WTC11 (cell line): Measurements from ENCODE around the gene COL12A1. TPM values are rescaled to one million over a fixed set of nuclear protein-coding genes. Genes with fewer than 3 reads are reported as not detected.

Experiments used
- ATAC-seq: fragments of 200-7000 bp; cut with Tn5 transposase; 2 replicates; pipeline ENCODE4 v1.10.0; 2021; ENCODE audit warnings: mild to moderate bottlenecking, moderate library complexity
- CTCF ChIA-PET: fragments of 300-600 bp; sonication (Branson Sonifier 250); formaldehyde crosslinking; loops from one replicate; lab custom pipeline; 2021; ENCODE audit warnings: antibody characterized with exemption; lab: Charles Lee
- POLR2A ChIA-PET: fragments of 350-600 bp; sonication (Branson Sonifier 250); formaldehyde crosslinking; loops from one replicate; lab custom pipeline; 2021; ENCODE audit warnings: antibody characterized with exemption; lab: Charles Lee
- DNase-seq: peaks from one replicate; pipeline ENCODE4 v3.0.0; 2021; ENCODE audit warnings: low spot score
- H3K27ac Mint-ChIP-seq: 2 replicates; pipeline ENCODE4 v1.8.0; 2021; ENCODE audit warnings: mixed read lengths
- H3K27me3 Mint-ChIP-seq: 2 replicates; pipeline ENCODE4 v1.8.0; 2021; ENCODE audit warnings: low read depth, mild to moderate bottlenecking, moderate library complexity, mixed read lengths
- H3K36me3 Mint-ChIP-seq: 2 replicates; pipeline ENCODE4 v1.8.0; 2021; ENCODE audit warnings: mixed read lengths
- H3K4me1 Mint-ChIP-seq: 2 replicates; pipeline ENCODE4 v1.8.0; 2022; ENCODE audit warnings: mixed read lengths
- H3K4me3 Mint-ChIP-seq: 2 replicates; pipeline ENCODE4 v1.8.0; 2021; ENCODE audit warnings: mild to moderate bottlenecking, moderate library complexity, mixed read lengths
- H3K9me3 Mint-ChIP-seq: 2 replicates; pipeline ENCODE4 v1.8.0; 2021; ENCODE audit warnings: mixed read lengths
- CREB1 ChIP-seq: sonication (generic); formaldehyde crosslinking; IDR thresholded peaks from 2 replicates; pipeline ENCODE4 v1.8.0; 2023; ENCODE audit warnings: mild to moderate bottlenecking, missing genetic modification reagents
- ESRRA ChIP-seq: sonication (generic); formaldehyde crosslinking; IDR thresholded peaks from 2 replicates; pipeline ENCODE4 v1.8.1; 2022; ENCODE audit warnings: mild to moderate bottlenecking, missing genetic modification reagents, borderline replicate concordance
- FOXJ3 ChIP-seq: sonication (generic); formaldehyde crosslinking; IDR thresholded peaks from 2 replicates; pipeline ENCODE4 v1.9.0; 2021; ENCODE audit warnings: missing genetic modification reagents, mild to moderate bottlenecking, borderline replicate concordance
- FOXK1 ChIP-seq: sonication (generic); formaldehyde crosslinking; IDR thresholded peaks from 2 replicates; pipeline ENCODE4 v1.8.0; 2022; ENCODE audit warnings: mild to moderate bottlenecking, moderate library complexity, missing genetic modification reagents
- NFE2L1 ChIP-seq: sonication (generic); formaldehyde crosslinking; IDR thresholded peaks from 2 replicates; pipeline ENCODE4 v1.8.1; 2023; ENCODE audit warnings: missing genetic modification reagents
- SP1 ChIP-seq: sonication (generic); formaldehyde crosslinking; conservative IDR thresholded peaks from 2 replicates; pipeline ENCODE4 v1.8.1; 2022; ENCODE audit warnings: missing genetic modification reagents
- ZBTB21 ChIP-seq: sonication (generic); formaldehyde crosslinking; IDR thresholded peaks from 2 replicates; pipeline ENCODE4 v1.8.1; 2023; ENCODE audit warnings: mild to moderate bottlenecking, missing genetic modification reagents, borderline replicate concordance
- ZNF396 ChIP-seq: fragments of 250-450 bp; sonication (Bioruptor Pico); IDR thresholded peaks from 2 replicates; pipeline ENCODE4 v1.8.0; 2021; ENCODE audit warnings: mild to moderate bottlenecking, moderate library complexity, borderline replicate concordance
- total RNA-seq: library from RNA; stranded (reverse); gene quantifications from 3 replicates; pipeline ENCODE4 v1.2.3, GENCODE V29; 2021
- TF ChIP-seq, protein P1 (sequence below): fragments of 250-450 bp; sonication (Bioruptor Pico); IDR thresholded peaks from 2 replicates; pipeline ENCODE4 v1.9.0; 2021; ENCODE audit warnings: mild to moderate bottlenecking
- TF ChIP-seq, protein P2 (sequence below): sonication (generic); formaldehyde crosslinking; IDR thresholded peaks from 2 replicates; pipeline ENCODE4 v1.8.0; 2023; ENCODE audit warnings: missing genetic modification reagents
- TF ChIP-seq, protein P3 (sequence below): sonication (generic); formaldehyde crosslinking; IDR thresholded peaks from 2 replicates; pipeline ENCODE4 v1.8.1; 2023; ENCODE audit warnings: mild to moderate bottlenecking, missing genetic modification reagents
- TF ChIP-seq, protein P4 (sequence below): sonication (generic); formaldehyde crosslinking; IDR thresholded peaks from 2 replicates; pipeline ENCODE4 v1.8.0; 2023; ENCODE audit warnings: mild to moderate bottlenecking, missing genetic modification reagents
- TF ChIP-seq, protein P5 (sequence below): fragments of 200-600 bp; IDR thresholded peaks from 2 replicates; pipeline ENCODE4 v1.8.0; 2022; ENCODE audit warnings: antibody characterized with exemption
- TF ChIP-seq, protein P6 (sequence below): sonication (generic); formaldehyde crosslinking; IDR thresholded peaks from 2 replicates; pipeline ENCODE4 v1.8.1; 2023; ENCODE audit warnings: mild to moderate bottlenecking, missing genetic modification reagents, moderate library complexity
- TF ChIP-seq, protein P7 (sequence below): fragments of 250-450 bp; sonication (Bioruptor Pico); IDR thresholded peaks from 2 replicates; pipeline ENCODE4 v1.9.0; 2021; ENCODE audit warnings: mild to moderate bottlenecking, borderline replicate concordance

The COL12A1 gene
- total RNA-seq, 1 experiment from 2014 or later, result 1.1 TPM

DNA sequence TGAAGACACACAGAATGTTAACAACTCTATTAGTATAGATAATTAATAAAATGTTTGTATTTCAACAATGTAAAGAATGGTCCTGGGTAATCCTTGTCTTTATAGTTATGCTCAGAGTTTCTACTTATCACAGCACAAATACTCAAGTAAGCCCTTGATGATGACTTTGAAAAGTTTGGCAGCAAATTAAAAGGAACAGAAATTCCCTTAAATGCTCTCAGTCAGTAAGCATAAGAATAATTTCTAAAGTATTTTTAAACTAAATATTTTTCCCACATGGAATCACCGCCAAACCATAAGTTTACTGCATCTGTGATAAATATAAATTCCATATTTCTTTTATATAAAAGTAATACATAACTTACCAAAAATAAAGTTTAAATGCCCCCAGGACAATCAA is 96.1 kb downstream of the COL12A1 start:
- Mint-ChIP-seq H3K9me3 (no peaks in the 10 kb centered on the region), H3K36me3 (no peaks in the 10 kb centered on the region), H3K4me1 (no peaks in the 10 kb centered on the region), H3K4me3 (no peak overlapping the region), H3K27me3 (no peaks in the 10 kb centered on the region), H3K27ac (no peak overlapping the region)
- ATAC-seq, result no peak
- no peak for DNase-seq
- POLR2A ChIA-PET, result no interaction called here
- CTCF ChIA-PET, result no interaction called here
- TF ChIP-seq SP1 (no peak), ZNF396 (no peak), FOXK1 (CRISPR knock-in tag) (no peak), ZBTB21 (no peak), ESRRA (CRISPR knock-in tag) (no peak), FOXJ3 (CRISPR knock-in tag) (no peak), NFE2L1 (CRISPR knock-in tag) (no peak), CREB1 (CRISPR knock-in tag) (no peak)
- TF ChIP-seq, protein P1, sequence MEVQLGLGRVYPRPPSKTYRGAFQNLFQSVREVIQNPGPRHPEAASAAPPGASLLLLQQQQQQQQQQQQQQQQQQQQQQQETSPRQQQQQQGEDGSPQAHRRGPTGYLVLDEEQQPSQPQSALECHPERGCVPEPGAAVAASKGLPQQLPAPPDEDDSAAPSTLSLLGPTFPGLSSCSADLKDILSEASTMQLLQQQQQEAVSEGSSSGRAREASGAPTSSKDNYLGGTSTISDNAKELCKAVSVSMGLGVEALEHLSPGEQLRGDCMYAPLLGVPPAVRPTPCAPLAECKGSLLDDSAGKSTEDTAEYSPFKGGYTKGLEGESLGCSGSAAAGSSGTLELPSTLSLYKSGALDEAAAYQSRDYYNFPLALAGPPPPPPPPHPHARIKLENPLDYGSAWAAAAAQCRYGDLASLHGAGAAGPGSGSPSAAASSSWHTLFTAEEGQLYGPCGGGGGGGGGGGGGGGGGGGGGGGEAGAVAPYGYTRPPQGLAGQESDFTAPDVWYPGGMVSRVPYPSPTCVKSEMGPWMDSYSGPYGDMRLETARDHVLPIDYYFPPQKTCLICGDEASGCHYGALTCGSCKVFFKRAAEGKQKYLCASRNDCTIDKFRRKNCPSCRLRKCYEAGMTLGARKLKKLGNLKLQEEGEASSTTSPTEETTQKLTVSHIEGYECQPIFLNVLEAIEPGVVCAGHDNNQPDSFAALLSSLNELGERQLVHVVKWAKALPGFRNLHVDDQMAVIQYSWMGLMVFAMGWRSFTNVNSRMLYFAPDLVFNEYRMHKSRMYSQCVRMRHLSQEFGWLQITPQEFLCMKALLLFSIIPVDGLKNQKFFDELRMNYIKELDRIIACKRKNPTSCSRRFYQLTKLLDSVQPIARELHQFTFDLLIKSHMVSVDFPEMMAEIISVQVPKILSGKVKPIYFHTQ (CRISPR knock-in tag), result no peak
- TF ChIP-seq, protein P2, sequence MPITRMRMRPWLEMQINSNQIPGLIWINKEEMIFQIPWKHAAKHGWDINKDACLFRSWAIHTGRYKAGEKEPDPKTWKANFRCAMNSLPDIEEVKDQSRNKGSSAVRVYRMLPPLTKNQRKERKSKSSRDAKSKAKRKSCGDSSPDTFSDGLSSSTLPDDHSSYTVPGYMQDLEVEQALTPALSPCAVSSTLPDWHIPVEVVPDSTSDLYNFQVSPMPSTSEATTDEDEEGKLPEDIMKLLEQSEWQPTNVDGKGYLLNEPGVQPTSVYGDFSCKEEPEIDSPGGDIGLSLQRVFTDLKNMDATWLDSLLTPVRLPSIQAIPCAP (CRISPR knock-in tag), result no peak
- TF ChIP-seq, protein P3, sequence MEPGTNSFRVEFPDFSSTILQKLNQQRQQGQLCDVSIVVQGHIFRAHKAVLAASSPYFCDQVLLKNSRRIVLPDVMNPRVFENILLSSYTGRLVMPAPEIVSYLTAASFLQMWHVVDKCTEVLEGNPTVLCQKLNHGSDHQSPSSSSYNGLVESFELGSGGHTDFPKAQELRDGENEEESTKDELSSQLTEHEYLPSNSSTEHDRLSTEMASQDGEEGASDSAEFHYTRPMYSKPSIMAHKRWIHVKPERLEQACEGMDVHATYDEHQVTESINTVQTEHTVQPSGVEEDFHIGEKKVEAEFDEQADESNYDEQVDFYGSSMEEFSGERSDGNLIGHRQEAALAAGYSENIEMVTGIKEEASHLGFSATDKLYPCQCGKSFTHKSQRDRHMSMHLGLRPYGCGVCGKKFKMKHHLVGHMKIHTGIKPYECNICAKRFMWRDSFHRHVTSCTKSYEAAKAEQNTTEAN (CRISPR knock-in tag), result no peak
- TF ChIP-seq, protein P4, sequence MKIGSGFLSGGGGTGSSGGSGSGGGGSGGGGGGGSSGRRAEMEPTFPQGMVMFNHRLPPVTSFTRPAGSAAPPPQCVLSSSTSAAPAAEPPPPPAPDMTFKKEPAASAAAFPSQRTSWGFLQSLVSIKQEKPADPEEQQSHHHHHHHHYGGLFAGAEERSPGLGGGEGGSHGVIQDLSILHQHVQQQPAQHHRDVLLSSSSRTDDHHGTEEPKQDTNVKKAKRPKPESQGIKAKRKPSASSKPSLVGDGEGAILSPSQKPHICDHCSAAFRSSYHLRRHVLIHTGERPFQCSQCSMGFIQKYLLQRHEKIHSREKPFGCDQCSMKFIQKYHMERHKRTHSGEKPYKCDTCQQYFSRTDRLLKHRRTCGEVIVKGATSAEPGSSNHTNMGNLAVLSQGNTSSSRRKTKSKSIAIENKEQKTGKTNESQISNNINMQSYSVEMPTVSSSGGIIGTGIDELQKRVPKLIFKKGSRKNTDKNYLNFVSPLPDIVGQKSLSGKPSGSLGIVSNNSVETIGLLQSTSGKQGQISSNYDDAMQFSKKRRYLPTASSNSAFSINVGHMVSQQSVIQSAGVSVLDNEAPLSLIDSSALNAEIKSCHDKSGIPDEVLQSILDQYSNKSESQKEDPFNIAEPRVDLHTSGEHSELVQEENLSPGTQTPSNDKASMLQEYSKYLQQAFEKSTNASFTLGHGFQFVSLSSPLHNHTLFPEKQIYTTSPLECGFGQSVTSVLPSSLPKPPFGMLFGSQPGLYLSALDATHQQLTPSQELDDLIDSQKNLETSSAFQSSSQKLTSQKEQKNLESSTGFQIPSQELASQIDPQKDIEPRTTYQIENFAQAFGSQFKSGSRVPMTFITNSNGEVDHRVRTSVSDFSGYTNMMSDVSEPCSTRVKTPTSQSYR (CRISPR knock-in tag), result no peak
- TF ChIP-seq, protein P5, sequence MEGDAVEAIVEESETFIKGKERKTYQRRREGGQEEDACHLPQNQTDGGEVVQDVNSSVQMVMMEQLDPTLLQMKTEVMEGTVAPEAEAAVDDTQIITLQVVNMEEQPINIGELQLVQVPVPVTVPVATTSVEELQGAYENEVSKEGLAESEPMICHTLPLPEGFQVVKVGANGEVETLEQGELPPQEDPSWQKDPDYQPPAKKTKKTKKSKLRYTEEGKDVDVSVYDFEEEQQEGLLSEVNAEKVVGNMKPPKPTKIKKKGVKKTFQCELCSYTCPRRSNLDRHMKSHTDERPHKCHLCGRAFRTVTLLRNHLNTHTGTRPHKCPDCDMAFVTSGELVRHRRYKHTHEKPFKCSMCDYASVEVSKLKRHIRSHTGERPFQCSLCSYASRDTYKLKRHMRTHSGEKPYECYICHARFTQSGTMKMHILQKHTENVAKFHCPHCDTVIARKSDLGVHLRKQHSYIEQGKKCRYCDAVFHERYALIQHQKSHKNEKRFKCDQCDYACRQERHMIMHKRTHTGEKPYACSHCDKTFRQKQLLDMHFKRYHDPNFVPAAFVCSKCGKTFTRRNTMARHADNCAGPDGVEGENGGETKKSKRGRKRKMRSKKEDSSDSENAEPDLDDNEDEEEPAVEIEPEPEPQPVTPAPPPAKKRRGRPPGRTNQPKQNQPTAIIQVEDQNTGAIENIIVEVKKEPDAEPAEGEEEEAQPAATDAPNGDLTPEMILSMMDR, result no peak
- TF ChIP-seq, protein P6, sequence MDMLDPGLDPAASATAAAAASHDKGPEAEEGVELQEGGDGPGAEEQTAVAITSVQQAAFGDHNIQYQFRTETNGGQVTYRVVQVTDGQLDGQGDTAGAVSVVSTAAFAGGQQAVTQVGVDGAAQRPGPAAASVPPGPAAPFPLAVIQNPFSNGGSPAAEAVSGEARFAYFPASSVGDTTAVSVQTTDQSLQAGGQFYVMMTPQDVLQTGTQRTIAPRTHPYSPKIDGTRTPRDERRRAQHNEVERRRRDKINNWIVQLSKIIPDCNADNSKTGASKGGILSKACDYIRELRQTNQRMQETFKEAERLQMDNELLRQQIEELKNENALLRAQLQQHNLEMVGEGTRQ (CRISPR knock-in tag), result no peak
- TF ChIP-seq, protein P7, sequence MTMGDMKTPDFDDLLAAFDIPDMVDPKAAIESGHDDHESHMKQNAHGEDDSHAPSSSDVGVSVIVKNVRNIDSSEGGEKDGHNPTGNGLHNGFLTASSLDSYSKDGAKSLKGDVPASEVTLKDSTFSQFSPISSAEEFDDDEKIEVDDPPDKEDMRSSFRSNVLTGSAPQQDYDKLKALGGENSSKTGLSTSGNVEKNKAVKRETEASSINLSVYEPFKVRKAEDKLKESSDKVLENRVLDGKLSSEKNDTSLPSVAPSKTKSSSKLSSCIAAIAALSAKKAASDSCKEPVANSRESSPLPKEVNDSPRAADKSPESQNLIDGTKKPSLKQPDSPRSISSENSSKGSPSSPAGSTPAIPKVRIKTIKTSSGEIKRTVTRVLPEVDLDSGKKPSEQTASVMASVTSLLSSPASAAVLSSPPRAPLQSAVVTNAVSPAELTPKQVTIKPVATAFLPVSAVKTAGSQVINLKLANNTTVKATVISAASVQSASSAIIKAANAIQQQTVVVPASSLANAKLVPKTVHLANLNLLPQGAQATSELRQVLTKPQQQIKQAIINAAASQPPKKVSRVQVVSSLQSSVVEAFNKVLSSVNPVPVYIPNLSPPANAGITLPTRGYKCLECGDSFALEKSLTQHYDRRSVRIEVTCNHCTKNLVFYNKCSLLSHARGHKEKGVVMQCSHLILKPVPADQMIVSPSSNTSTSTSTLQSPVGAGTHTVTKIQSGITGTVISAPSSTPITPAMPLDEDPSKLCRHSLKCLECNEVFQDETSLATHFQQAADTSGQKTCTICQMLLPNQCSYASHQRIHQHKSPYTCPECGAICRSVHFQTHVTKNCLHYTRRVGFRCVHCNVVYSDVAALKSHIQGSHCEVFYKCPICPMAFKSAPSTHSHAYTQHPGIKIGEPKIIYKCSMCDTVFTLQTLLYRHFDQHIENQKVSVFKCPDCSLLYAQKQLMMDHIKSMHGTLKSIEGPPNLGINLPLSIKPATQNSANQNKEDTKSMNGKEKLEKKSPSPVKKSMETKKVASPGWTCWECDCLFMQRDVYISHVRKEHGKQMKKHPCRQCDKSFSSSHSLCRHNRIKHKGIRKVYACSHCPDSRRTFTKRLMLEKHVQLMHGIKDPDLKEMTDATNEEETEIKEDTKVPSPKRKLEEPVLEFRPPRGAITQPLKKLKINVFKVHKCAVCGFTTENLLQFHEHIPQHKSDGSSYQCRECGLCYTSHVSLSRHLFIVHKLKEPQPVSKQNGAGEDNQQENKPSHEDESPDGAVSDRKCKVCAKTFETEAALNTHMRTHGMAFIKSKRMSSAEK (CRISPR knock-in tag), result no peak
